MM.1S (cell line): ENCODE results near the gene DUS3L.

ENCODE experiments used
- CTCF ChIP-seq: fragments of 300-600 bp; sonication (generic); IDR thresholded peaks from 2 replicates; pipeline ENCODE4 v1.5.1; 2016; ENCODE audit warnings: antibody characterized with exemption, low read length, mixed read lengths
- EZH2 ChIP-seq: fragments of 300-600 bp; sonication (generic); optimal IDR thresholded peaks from 2 replicates; pipeline ENCODE3; 2017; ENCODE audit warnings: low read depth, mild to moderate bottlenecking, antibody characterized with exemption, low read length, mixed read lengths

DNA sequence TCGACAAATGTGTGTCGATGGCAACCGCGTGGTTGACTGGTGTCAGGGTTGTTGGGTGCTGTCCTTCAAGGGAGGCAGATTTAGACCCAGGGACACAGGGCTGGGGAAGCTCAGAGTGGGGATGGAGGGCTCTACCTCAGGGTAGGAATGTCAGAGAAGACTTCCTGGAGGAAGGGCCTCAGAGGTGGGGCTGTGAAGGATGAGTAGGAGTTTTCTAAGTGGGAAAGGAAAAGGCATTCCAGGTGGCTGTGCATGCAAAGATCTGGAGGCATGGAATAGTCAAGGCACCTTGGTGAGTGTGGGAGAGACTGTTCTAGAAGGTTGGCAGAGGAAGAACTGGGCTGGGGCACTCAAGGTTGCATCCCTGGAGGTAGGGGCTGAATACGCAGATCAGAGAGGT lies 15.9 kb upstream of the DUS3L start:
- TF ChIP-seq EZH2 (no peak), CTCF (no peak)
